HEK293T (cell line): ENCODE measurements around the gene STAB1.

ENCODE experiments used
- CTCF ChIA-PET: fragments of 350-600 bp; formaldehyde crosslinking; extraction: SDS; loops from one replicate; lab custom pipeline; 2021; ENCODE audit warnings: antibody characterized with exemption, inconsistent platforms; lab: Yijun Ruan, JAX
- POLR2A ChIA-PET: fragments of 350-600 bp; formaldehyde crosslinking; extraction: SDS; loops from one replicate; lab custom pipeline; 2020; ENCODE audit warnings: antibody characterized with exemption, inconsistent platforms; lab: Yijun Ruan, JAX
- DNase-seq: peaks from one replicate; pipeline ENCODE4 v3.0.0; 2012; ENCODE audit warnings: mixed read lengths; ENCODE audit errors: extremely low spot score
- ARNT ChIP-seq: fragments of 450-650 bp; IDR thresholded peaks from 2 replicates; pipeline ENCODE4 v1.6.1; 2017; ENCODE audit warnings: mild to moderate bottlenecking
- BHLHE40 ChIP-seq: fragments of 450-650 bp; IDR thresholded peaks from 2 replicates; pipeline ENCODE4 v1.6.1; 2016; ENCODE audit warnings: mild to moderate bottlenecking, moderate library complexity, borderline replicate concordance
- CTBP1 ChIP-seq: fragments of 450-650 bp; IDR thresholded peaks from 2 replicates; pipeline ENCODE4 v1.6.1; 2016; ENCODE audit warnings: borderline replicate concordance
- ELF4 ChIP-seq: fragments of 450-650 bp; IDR thresholded peaks from 2 replicates; pipeline ENCODE4 v1.6.1; 2017; ENCODE audit warnings: antibody characterized with exemption
- FOXA1 ChIP-seq: fragments of 450-650 bp; IDR thresholded peaks from 2 replicates; pipeline ENCODE4 v1.6.1; 2016; ENCODE audit warnings: mild to moderate bottlenecking
- FOXK2 ChIP-seq: fragments of 450-650 bp; IDR thresholded peaks from 2 replicates; pipeline ENCODE4 v1.6.1; 2016; ENCODE audit warnings: mild to moderate bottlenecking
- FOXM1 ChIP-seq: fragments of 450-650 bp; IDR thresholded peaks from 2 replicates; pipeline ENCODE4 v1.6.1; 2017; ENCODE audit warnings: mild to moderate bottlenecking, borderline replicate concordance
- HDGF ChIP-seq: fragments of 450-650 bp; IDR thresholded peaks from 2 replicates; pipeline ENCODE4 v1.6.1; 2017; ENCODE audit warnings: antibody characterized with exemption, borderline replicate concordance
- L3MBTL2 ChIP-seq: fragments of 450-650 bp; conservative IDR thresholded peaks from 2 replicates; pipeline ENCODE4 v1.6.1; 2016; ENCODE audit warnings: mild to moderate bottlenecking
- LEF1 ChIP-seq: fragments of 450-650 bp; IDR thresholded peaks from 2 replicates; pipeline ENCODE4 v1.6.1; 2017; ENCODE audit warnings: mild to moderate bottlenecking, borderline replicate concordance
- NFRKB ChIP-seq: fragments of 450-650 bp; IDR thresholded peaks from 2 replicates; pipeline ENCODE4 v1.6.1; 2016; ENCODE audit warnings: mild to moderate bottlenecking, moderate library complexity
- SP1 ChIP-seq: fragments of 450-650 bp; IDR thresholded peaks from 2 replicates; pipeline ENCODE4 v1.6.1; 2017
- SUZ12 ChIP-seq: fragments of 450-650 bp; IDR thresholded peaks from 2 replicates; pipeline ENCODE4 v1.6.1; 2016; ENCODE audit warnings: mild to moderate bottlenecking
- TARDBP ChIP-seq: fragments of 450-650 bp; IDR thresholded peaks from 2 replicates; pipeline ENCODE4 v1.6.1; 2016
- ZNF384 ChIP-seq: fragments of 450-650 bp; IDR thresholded peaks from 2 replicates; pipeline ENCODE4 v1.6.1; 2016
- TF ChIP-seq, protein P1 (sequence below): fragments of 450-650 bp; IDR thresholded peaks from 2 replicates; pipeline ENCODE4 v1.6.1; 2016

The STAB1 gene

DNA sequence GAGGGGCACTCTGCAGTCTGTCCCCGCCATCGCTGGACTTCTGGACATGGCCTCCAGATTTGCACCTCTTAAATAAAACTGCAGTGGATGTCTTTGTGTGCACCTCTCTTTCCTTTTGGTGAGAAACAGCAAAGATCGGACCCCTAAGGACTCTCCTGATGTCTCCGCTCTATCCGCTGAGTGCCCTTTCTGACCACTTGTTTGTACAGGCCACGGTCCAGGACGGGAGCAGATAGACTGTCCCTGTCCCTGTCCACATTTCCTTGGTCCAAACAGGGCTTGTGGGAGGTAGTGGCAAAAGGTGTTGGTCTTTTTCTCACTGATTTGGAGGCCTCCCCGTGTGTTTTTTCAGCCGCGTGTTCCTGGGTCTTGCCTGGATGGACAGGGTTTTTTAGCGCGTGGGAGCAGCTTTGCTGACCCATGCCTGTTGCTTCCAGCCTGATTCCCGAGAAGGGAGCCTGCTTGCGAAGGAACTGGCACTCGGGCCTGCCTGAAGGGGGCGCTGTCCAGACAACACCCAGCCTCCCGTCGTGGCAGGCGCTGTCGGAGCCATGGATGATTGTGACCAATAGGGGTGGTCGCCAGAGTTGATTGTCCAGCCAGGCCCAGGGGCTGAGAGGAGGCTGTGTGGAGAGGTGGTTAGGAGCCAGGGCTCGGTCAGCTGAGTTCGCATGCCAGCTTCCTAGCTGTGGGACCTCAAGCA, 13.2 kb upstream of the STAB1 start:
- DNase-seq = peak; percentile 70
- ChIA-PET CTCF (interaction anchor here (0.7 to 1.7 kb wide), 2 partner anchors 9 to 12 kb away, joined by 3 to 5 read pairs; no protein-coding TSS in a partner anchor), POLR2A (no interaction called here)
- TF ChIP-seq BHLHE40 (no peak), ELF4 (no peak), ARNT (no peak), LEF1 (no peak), ZNF384 (no peak), TARDBP (no peak), L3MBTL2 (no peak), FOXM1 (no peak), FOXK2 (no peak)

DNA sequence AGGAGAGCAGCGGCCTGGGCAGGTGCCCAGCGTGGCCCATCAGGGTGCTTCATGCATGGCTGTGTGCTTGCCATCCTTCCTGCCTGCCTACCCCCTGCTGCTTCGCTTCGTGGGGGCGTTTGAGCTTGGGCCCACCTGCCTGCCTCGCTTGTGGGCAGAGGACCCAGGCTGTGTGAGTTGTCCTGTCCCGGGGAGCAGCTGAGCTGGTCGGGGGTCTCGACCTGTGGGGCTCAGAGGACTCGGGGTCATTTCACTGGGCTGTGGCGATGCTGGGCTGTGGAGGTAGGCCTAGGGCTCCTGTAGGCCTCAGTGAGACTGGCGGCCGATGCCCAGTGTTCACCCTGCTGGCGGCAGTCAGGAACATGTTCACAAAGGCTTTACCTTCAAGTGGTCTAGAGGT, 12.1 kb upstream of the STAB1 start:
- TF ChIP-seq SP1 = no peak
- no peak for TF ChIP-seq FOXK2
- TF ChIP-seq BHLHE40 = no peak
- TF ChIP-seq, protein P1, sequence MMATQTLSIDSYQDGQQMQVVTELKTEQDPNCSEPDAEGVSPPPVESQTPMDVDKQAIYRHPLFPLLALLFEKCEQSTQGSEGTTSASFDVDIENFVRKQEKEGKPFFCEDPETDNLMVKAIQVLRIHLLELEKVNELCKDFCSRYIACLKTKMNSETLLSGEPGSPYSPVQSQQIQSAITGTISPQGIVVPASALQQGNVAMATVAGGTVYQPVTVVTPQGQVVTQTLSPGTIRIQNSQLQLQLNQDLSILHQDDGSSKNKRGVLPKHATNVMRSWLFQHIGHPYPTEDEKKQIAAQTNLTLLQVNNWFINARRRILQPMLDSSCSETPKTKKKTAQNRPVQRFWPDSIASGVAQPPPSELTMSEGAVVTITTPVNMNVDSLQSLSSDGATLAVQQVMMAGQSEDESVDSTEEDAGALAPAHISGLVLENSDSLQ = no peak
- no peak for TF ChIP-seq LEF1
- no peak for TF ChIP-seq HDGF
- TF ChIP-seq FOXM1 = no peak
- no peak for TF ChIP-seq CTBP1
- TF ChIP-seq ARNT = no peak
- TF ChIP-seq FOXA1 = no peak
- ChIA-PET POLR2A (no interaction called here), CTCF (no interaction called here)
- DNase-seq = no peak

DNA sequence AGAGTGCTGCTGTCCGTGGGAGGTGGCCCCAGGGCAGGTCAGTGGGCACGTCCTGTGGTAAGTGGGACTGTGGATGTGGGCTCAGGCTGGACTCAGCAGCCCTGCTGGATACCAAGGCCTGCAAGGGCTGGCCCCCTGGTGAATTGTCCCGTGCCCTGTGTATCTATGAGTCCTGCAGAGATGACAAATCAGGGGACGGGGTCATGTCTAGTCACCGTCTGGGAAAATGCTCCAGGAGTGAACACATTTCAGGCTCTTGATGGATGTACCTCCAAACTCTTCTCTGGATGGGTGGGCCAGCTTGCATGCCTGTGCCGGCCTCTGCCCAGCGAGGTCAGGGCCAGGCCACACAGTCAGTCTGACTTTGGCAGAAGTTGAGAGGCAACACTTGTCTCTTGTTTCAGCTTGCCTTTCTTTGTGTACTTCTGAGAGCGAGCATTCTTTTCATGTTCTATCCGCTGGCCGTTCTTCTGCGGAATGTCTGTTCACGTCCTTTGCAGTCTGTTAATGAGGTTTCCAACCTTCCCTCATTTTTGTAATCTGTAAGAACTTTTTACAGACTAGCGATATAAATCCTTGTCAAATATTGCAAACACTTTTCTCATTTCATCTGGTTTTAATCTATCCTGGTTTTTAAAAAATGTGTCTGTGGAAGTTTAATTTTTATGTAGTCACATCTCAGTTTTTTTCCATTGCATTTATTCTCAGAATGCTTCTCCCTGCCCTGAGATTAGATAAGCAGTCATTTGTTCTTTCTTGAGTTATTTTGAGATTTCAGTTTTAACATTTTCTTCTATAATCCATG, 11.4 kb upstream of the STAB1 start:
- POLR2A ChIA-PET = no interaction called here
- no peak for DNase-seq
- CTCF ChIA-PET = no interaction called here
- TF ChIP-seq ARNT (no peak), FOXA1 (no peak), CTBP1 (no peak), SP1 (no peak), TARDBP (no peak), ZNF384 (no peak), HDGF (no peak), NFRKB (no peak), FOXK2 (no peak), FOXM1 (no peak), SUZ12 (no peak), ELF4 (no peak), L3MBTL2 (no peak), BHLHE40 (no peak), LEF1 (no peak)
- TF ChIP-seq, protein P1 = no peak

DNA sequence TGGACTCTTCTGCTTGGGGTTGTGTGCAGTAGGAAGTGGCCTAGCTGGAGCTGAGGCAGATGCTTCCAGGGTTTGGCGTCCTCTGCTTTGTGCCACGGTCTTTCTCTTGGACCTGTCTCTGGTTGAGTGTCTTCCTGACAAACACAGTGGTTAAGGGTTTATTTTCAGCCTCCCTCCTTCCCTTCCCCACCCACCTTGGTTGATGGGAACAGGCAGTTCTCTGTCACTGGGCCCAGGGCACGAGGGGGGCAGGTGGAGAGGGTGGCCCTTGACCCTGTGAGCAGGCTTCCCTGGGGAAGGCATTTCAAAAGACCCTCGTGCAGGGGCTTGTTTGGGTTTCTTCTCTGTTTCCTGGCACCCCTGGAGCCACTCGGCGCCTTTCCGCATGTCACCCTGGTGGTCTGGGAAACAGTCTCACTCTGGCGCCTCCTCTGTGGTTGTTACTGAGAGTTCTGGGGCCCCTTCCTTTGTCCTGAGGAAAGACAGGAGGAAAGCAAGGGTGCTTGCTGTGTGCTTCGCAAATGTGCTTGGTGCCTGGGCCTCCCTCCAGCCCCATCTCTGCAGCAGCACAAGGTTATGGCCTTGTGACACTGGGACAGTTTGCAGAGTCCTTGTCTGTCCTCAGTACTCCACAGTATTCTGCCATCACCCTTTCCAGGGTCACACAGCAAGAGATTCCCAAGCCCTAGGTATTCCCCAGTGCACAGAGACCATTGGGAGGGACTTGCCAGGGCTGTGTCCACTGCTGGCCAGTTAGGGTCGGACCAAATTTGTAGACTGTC, 10.3 kb upstream of the STAB1 start:
- POLR2A ChIA-PET = no interaction called here
- TF ChIP-seq ARNT (no peak), BHLHE40 (no peak), LEF1 (no peak), SP1 (no peak), FOXM1 (no peak), CTBP1 (no peak), HDGF (no peak), ZNF384 (no peak), TARDBP (no peak), NFRKB (no peak), FOXA1 (no peak), FOXK2 (no peak), SUZ12 (no peak), L3MBTL2 (no peak), ELF4 (no peak)
- TF ChIP-seq, protein P1 = no peak
- CTCF ChIA-PET = no interaction called here
- DNase-seq = no peak

DNA sequence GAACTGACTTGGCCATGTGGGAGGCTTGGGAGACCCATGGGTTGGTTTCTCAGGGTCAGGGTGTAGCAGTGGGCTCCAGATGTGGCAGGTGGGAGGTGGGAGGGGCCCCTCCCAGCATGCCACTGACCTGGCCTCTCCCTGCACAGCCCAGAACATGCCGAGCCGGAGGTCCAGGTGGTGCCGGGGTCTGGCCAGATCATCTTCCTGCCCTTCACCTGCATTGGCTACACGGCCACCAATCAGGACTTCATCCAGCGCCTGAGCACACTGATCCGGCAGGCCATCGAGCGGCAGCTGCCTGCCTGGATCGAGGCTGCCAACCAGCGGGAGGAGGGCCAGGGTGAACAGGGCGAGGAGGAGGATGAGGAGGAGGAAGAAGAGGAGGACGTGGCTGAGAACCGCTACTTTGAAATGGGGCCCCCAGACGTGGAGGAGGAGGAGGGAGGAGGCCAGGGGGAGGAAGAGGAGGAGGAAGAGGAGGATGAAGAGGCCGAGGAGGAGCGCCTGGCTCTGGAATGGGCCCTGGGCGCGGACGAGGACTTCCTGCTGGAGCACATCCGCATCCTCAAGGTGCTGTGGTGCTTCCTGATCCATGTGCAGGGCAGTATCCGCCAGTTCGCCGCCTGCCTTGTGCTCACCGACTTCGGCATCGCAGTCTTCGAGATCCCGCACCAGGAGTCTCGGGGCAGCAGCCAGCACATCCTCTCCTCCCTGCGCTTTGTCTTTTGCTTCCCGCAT, 7.9 kb upstream of the STAB1 start:
- no peak for DNase-seq
- POLR2A ChIA-PET = no interaction called here
- TF ChIP-seq NFRKB = no peak
- no peak for TF ChIP-seq SUZ12
- no peak for TF ChIP-seq FOXK2
- TF ChIP-seq L3MBTL2 = no peak
- TF ChIP-seq ARNT = no peak
- TF ChIP-seq BHLHE40 = no peak
- no peak for TF ChIP-seq ZNF384
- TF ChIP-seq HDGF = no peak
- TF ChIP-seq LEF1 = no peak
- no peak for TF ChIP-seq SP1
- TF ChIP-seq, protein P1 = no peak
- TF ChIP-seq FOXA1 = no peak
- TF ChIP-seq TARDBP = no peak
- no peak for TF ChIP-seq CTBP1
- no peak for TF ChIP-seq ELF4
- no peak for TF ChIP-seq FOXM1
- CTCF ChIA-PET = no interaction called here
